Mucosa of stomach (tissue), 1 donor: Measurements from ENCODE around the gene EDN2.

Experiments used
- H3K27me3 ChIP-seq: one replicate; pipeline ENCODE4 v1.7.0; 2013; ENCODE audit warnings: mild to moderate bottlenecking, low read length; ENCODE audit not compliant: control insufficient read depth, insufficient read depth
- H3K36me3 ChIP-seq: one replicate; pipeline ENCODE4 v1.7.0; 2013; ENCODE audit warnings: low read length; ENCODE audit not compliant: control insufficient read depth, insufficient read depth
- H3K4me1 ChIP-seq: one replicate; pipeline ENCODE4 v1.7.0; 2013; ENCODE audit warnings: mild to moderate bottlenecking, low read length; ENCODE audit not compliant: control insufficient read depth, insufficient read depth
- H3K4me3 ChIP-seq: one replicate; pipeline ENCODE4 v1.7.0; 2013; ENCODE audit warnings: low read length
- H3K9ac ChIP-seq: one replicate; pipeline ENCODE4 v1.7.0; 2013; ENCODE audit warnings: mild to moderate bottlenecking, low read length, moderate library complexity
- H3K9me3 ChIP-seq: one replicate; pipeline ENCODE4 v1.7.0; 2013; ENCODE audit warnings: mild to moderate bottlenecking, low read length, moderate library complexity; ENCODE audit not compliant: control insufficient read depth
- donor health status: Pancreatic carcinoma.

Gene EDN2

DNA sequence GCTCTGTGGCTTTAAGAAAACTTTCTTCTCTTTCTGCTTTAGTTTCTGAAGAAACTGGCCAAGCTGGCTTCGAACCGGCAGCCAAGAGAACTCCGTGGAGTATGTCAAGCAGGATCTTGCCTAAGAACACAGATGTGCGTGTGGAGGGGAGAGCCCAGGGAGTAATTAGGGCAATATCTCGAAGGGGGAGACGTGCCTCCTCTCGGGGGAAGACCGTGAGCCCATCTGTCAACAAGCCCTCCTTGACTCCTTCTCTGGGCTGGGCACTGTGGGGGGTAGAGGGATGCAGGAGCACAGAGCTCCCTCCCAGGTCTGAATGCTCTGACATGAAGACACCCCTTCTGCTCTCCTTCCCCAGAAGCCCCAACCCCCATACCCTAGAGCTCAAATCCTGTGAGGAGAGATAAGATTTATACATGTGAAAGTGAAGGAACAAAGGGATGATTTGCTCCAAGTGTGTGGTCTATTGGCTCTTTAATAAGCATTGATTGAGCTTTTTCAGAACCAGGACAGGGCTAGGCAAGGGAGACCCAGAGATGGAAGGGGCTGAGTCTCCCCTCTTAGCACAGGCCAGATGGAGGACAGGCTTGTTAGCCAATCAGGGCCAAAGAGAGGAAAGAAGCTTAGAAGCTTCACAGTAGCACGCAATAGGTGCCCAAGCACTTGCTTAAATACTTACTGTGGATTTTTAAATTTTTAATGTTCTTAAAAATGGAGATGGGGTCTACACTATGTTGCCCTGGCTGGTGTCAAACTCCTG lies 37.5 kb downstream of the EDN2 start:
- Histone ChIP-seq H3K4me3 (no peak overlapping the region), H3K27me3 (peaks cover 4% of the 10 kb centered on the region), H3K36me3 (no peaks in the 10 kb centered on the region), H3K9ac (no peak overlapping the region), H3K9me3 (peaks cover 4% of the 10 kb centered on the region), H3K4me1 (peaks cover 6% of the 10 kb centered on the region)

DNA sequence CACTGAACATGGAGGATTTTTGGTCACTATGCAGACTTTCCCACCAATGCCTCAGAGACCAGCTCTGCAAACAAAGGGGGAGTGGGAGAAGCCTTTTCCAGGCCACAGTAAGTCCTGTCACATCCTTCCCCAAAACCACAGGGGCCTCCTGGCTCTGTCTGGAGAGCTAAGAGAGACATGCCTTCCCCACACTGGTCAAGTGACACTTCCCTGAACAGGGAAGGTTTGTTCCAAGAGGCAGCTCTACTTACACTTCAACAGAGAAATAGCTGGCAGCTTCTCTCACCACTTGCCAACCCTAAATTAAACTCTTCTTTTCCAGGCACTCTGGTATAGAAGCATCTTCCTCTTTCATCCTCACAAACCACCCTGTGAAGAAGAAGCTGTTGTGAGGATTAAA lies 39.7 kb downstream of the EDN2 start:
- Histone ChIP-seq H3K27me3 (peaks cover 4% of the 10 kb centered on the region), H3K9ac (no peak overlapping the region)

DNA sequence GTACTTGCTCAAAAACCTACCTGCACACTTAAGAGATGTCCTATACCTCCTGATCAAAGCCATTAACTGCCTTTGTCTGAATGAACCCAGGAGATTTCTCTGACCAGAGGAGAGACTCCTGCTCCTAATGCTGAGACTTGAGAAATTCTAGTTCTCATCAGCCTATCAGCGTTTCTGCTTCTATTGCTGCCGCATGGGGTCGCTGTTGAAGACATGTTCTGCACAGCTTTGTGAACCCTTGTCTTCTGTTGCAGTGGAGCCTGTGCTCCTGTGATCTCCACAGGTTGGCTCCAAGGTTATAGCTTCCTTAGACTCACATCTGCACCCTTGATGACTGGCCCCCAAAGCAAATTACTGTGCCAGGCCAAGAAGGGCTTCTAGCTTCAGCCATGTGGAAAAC lies 40.2 kb downstream of the EDN2 start:
- Histone ChIP-seq H3K4me3 (no peak overlapping the region), H3K36me3 (no peaks in the 10 kb centered on the region), H3K4me1 (no peaks in the 10 kb centered on the region), H3K9me3 (peaks cover 4% of the 10 kb centered on the region), H3K9ac (no peak overlapping the region), H3K27me3 (peaks cover 4% of the 10 kb centered on the region)

More for the DNA sequence above, 39.7 kb downstream of the EDN2 start:
- H3K4me1 ChIP-seq = peaks cover 4% of the 10 kb centered on the region
- peaks cover 4% of the 10 kb centered on the region for H3K9me3 ChIP-seq
- H3K4me3 ChIP-seq = no peak overlapping the region
- H3K36me3 ChIP-seq = no peaks in the 10 kb centered on the region

DNA sequence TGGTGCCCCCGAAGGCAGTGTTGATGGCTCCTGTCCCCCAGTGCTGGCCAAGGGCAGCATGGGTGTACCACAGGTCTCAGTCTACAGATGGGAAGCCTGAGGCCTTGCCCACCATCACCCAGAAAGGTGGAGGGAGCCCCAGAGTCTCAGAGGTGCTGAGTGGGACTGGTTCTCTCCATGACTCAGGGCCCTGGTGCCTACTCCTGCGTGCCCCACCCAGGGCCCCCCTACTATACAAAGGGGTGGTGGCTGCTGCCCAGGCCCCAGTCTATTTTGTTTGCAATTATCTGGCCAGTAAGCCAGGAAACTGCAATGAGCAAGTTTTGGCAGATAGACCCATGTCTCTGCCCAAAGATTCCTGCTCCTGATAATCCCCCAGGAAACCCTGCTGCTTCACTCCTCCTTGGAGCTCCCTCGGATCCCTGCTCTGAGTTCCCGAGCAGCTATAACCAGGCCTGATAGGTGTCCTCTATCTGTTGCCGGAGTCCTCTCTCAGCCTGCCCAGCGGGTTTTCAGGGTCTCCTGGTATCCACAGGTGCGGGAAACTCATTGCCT lies 41.7 kb downstream of the EDN2 start:
- Histone ChIP-seq H3K9ac (no peak overlapping the region), H3K9me3 (peaks cover 4% of the 10 kb centered on the region), H3K4me1 (no peaks in the 10 kb centered on the region), H3K36me3 (no peaks in the 10 kb centered on the region), H3K4me3 (no peak overlapping the region), H3K27me3 (peaks cover 4% of the 10 kb centered on the region)

DNA sequence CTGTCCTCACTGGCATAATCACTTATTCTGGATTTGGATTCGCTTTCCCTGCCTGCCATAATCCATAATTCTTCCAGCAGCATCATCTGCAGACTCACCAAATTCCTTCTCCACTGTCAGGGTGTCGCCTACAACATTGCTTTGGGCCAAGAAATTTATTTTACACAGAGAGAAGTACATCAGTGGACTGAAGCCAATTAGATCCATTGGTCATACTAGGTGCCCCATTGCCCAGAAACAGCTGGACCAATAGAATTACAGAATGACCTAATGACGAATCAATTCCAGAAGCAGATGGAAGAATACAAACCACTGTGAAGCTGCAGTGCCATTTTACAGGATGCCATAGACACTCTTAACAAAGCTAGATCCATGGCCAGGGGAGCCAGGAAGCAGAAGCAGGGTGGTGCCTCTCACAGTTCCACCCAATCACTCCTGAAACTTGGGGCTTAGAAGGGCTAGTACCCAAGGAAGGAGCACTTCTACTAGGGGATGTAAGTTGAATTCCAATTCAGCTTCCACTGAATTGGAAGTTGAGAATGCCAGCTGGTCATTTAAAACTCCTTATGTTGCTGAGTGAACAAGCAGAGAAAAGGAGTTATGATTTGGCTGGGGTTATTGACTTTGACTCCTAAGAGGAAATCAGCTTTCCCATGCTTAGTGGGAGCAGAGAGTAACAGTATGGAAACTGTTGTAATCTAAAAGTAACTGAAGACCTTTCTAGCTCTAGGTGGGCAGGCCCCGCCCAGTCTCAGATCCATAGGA lies 44.0 kb downstream of the EDN2 start:
- Histone ChIP-seq H3K9ac (no peak overlapping the region), H3K27me3 (peaks cover 6% of the 10 kb centered on the region), H3K36me3 (no peaks in the 10 kb centered on the region), H3K9me3 (peaks cover 4% of the 10 kb centered on the region), H3K4me1 (no peaks in the 10 kb centered on the region), H3K4me3 (no peak overlapping the region)

DNA sequence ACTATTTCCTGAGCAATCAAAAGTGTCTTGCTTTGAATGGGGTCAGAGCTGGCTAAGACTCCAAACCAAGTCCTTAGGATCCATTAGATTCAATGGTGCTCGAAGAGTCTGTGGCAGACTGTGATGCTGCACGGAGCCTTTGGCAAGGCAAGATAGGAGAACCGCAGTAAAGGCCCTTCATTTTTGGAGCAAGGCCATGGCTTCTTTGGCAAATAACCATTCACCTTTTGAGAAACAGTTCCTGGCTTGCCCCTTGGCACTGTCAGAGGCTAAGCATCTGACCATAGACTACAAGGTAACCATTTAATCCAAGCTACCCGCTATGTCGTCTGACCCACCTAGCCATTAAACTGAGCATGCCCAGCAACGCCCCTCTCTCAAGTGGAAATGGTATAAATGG lies 45.2 kb downstream of the EDN2 start:
- Histone ChIP-seq H3K27me3 (peaks cover 6% of the 10 kb centered on the region), H3K36me3 (no peaks in the 10 kb centered on the region), H3K4me3 (no peak overlapping the region), H3K4me1 (no peaks in the 10 kb centered on the region), H3K9ac (no peak overlapping the region), H3K9me3 (no peaks in the 10 kb centered on the region)

DNA sequence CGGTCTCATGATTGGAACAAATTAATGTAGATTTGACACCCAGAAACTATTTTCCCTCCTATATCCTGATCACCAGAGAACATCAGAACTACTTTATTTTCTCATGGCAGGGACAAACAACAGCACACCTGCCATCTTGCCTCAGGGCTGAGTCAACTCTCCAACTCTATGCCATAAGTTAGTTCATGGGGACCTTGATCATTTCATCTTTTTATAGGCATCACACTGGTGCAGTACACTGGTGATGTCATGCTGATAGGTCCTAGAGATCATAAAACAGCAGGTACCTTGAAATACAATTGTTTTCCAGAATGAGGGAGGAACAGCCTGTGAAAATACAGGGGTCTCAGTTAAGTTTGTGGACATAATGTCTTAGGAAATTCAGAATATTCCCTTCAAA lies 45.8 kb downstream of the EDN2 start:
- Histone ChIP-seq H3K9me3 (no peaks in the 10 kb centered on the region), H3K9ac (no peak overlapping the region), H3K36me3 (no peaks in the 10 kb centered on the region), H3K27me3 (peaks cover 6% of the 10 kb centered on the region), H3K4me3 (no peak overlapping the region), H3K4me1 (peaks cover 1% of the 10 kb centered on the region)

DNA sequence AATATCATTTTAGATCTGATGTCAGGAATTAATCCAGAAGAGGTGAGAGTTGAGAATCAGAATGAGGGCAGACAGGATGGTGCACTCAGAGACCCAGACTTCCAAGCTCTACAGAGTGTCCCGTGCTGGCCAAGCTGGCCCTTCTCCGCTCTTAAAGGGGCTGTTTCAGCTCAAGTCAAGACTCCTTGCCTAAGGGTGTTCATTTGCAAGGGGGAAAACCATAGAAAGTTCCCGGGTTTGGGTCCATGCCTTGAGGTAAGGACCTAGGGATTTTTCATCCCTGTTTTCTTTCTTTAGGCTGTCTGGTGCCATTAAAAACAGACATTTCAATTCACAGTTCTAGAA lies 47.5 kb downstream of the EDN2 start:
- Histone ChIP-seq H3K36me3 (no peaks in the 10 kb centered on the region), H3K4me1 (peaks cover 18% of the 10 kb centered on the region), H3K4me3 (no peak overlapping the region), H3K9me3 (no peaks in the 10 kb centered on the region), H3K9ac (no peak overlapping the region), H3K27me3 (peaks cover 6% of the 10 kb centered on the region)

DNA sequence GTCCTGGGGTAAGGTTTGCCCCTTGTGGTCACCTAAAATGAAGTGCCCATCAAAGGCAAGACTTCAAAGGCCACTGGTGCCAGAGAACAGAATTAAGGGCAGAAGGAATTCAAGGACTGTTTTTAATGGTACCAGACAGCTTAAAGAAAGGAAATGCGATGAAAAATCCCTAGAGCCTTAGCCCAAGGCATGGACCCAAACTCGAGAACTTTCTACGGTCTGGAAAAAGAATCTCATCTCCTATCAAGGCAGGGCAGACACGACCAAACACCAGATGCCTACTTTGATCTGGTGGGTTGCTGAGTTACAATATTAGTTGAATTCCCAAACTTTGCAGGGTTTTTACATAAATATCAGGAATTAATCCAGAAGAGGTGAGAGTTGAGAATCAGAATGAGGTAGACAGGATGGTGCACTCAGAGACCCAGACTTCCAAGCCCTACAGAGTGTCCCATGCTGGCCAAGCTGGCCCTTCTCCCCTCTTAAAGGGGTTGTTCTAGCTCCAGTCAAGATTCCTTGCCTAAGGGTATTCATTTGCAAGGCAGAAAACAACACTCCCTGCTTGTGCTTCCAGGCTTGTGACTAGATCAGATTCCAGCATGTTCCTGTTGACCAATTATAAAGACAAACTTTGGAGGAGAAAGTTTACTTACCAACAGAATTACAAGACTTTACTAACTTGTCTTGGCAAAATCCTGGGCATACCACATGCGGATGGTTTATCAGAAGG lies 48.0 kb downstream of the EDN2 start:
- no peak overlapping the region for H3K4me3 ChIP-seq
- no peaks in the 10 kb centered on the region for H3K9me3 ChIP-seq
- peaks cover 24% of the 10 kb centered on the region for H3K4me1 ChIP-seq
- H3K9ac ChIP-seq = no peak overlapping the region
- H3K36me3 ChIP-seq = no peaks in the 10 kb centered on the region
- H3K27me3 ChIP-seq = peaks cover 6% of the 10 kb centered on the region

DNA sequence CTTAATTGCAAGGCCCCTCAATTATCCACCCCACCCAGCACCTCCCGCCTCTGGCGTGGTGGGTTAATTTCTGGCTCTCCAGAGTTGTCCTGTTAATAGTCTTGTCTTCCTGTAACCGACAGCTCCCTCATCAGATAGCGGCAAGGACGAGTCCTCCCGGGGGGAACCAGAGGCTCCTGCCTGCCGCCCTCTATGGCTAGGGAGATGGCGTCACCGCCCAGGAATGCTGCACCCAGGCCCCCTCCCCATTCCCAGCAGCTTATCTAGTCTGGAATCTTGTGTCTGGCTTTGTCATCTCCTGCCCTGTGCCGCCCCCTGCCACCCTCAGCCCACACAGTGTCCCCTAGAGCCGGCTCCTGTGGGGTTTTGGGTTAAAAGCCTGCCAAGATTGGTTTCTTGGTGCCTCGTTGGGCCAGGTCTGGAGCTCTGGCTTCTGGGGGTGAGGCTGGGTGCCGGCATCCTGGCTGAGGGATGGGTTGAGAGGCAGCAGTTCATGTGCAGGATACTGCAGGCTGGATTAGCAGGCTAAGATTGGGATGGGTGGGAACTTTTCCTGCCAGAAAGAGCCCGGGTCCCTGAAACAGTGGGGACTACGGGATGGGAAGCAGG lies 48.8 kb downstream of the EDN2 start:
- Histone ChIP-seq H3K36me3 (no peaks in the 10 kb centered on the region), H3K9ac (no peak overlapping the region), H3K4me3 (no peak overlapping the region), H3K27me3 (peaks cover 6% of the 10 kb centered on the region), H3K4me1 (peaks cover 24% of the 10 kb centered on the region), H3K9me3 (no peaks in the 10 kb centered on the region)

DNA sequence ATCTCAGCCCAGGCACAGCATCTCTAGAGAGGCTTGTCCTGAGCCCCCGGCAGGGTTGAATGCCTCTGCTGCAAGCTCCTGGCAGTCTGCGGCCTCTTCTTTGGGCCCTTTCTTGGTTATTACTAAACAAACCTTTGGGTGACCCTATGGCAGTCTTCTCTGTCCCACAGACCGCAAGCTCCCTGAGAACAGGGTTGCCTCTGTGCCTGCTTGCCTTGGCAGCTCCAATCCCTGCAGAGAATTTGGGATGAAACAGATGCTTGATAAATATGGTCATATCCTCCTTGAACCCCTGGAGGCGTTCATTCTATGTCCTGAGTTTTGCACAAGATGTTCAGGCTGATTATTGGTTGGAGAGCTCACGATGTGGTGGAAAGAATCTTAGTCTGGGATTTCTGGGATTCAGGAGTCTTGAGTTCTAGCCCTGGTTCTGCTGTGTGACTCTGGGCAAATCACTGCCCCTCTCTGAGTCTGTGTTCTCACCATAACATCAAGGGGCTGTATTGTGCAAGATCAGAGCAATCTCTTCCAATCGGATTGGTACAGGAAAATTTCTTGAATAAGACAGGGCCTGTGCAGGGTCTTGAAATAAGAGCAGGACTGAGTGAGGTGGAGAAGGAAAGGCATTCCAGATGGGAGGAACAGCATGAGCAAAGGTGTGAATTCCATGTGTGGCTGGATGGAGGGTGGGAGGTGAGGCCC lies 49.6 kb downstream of the EDN2 start:
- Histone ChIP-seq H3K9me3 (no peaks in the 10 kb centered on the region), H3K9ac (no peak overlapping the region), H3K36me3 (no peaks in the 10 kb centered on the region), H3K4me1 (peaks cover 24% of the 10 kb centered on the region), H3K4me3 (no peak overlapping the region), H3K27me3 (peaks cover 6% of the 10 kb centered on the region)
